HepG2 (cell line): ENCODE measurements around the gene AUP1.

Experiments
- CEBPG ChIP-seq: IDR thresholded peaks from 2 replicates; pipeline ENCODE4 v1.6.1; 2016
- EP300 ChIP-seq, 3 experiments: sonication (generic) in 1 of 3; formaldehyde crosslinking in 1 of 3; IDR thresholded peaks; 2 replicates each; pipeline versions ENCODE4 v1.5.1 to v1.6.1; 2011 to 2020; ENCODE audit warnings: low read depth in 2 of 3, low read length in 2 of 3, borderline replicate concordance in 1 of 3, improper control_type of control experiment in 1 of 3, mild to moderate bottlenecking in 1 of 3, missing genetic modification reagents in 1 of 3, moderate library complexity in 1 of 3
- GTF2F1 ChIP-seq: fragments of 150-350 bp; IDR thresholded peaks from 2 replicates; pipeline ENCODE4 v1.6.1; 2014; ENCODE audit warnings: low read length
- HDAC2 ChIP-seq: sonication (generic); formaldehyde crosslinking; IDR thresholded peaks from 2 replicates; pipeline ENCODE4 v1.4.0; 2020; ENCODE audit warnings: missing genetic modification reagents
- POLR2A ChIP-seq, 2 experiments: IDR thresholded peaks; 2 replicates each; pipeline ENCODE4 v1.6.1; 2011; ENCODE audit warnings: low read depth in 2 of 2, low read length in 2 of 2, mild to moderate bottlenecking in 1 of 2, moderate library complexity in 1 of 2; ENCODE audit not compliant: insufficient read depth in 1 of 2
- YY1 ChIP-seq: IDR thresholded peaks from 2 replicates; pipeline ENCODE4 v1.6.1; 2011; ENCODE audit warnings: low read length, low read depth, moderate library complexity, mild to moderate bottlenecking; ENCODE audit not compliant: insufficient read depth, insufficient replicate concordance
- ZBTB37 ChIP-seq: sonication (generic); formaldehyde crosslinking; IDR thresholded peaks from 2 replicates; pipeline ENCODE4 v1.4.0; 2020; ENCODE audit warnings: mild to moderate bottlenecking, missing genetic modification reagents
- ZBTB8A ChIP-seq: sonication (generic); formaldehyde crosslinking; IDR thresholded peaks from 2 replicates; pipeline ENCODE4 v1.4.0; 2020; ENCODE audit warnings: mild to moderate bottlenecking, low read depth, missing genetic modification reagents, borderline replicate concordance
- ZNF431 ChIP-seq: sonication (generic); formaldehyde crosslinking; IDR thresholded peaks from 2 replicates; pipeline ENCODE4 v1.9.0; 2022; ENCODE audit warnings: missing genetic modification reagents, low read depth, mild to moderate bottlenecking, borderline replicate concordance
- TF ChIP-seq, protein P1 (sequence below): sonication (generic); formaldehyde crosslinking; IDR thresholded peaks from 2 replicates; pipeline ENCODE4 v1.4.0; 2020; ENCODE audit warnings: missing genetic modification reagents
- TF ChIP-seq, protein P2 (sequence below): IDR thresholded peaks from 2 replicates; pipeline ENCODE4 v1.6.1; 2012; ENCODE audit warnings: low read length, improper control_type of control experiment
- TF ChIP-seq, protein P3 (sequence below): sonication (generic); formaldehyde crosslinking; IDR thresholded peaks from 2 replicates; pipeline ENCODE4 v1.4.0; 2020; ENCODE audit warnings: missing genetic modification reagents

GRCh38 chr2:74566754-74567085 lies 37.2 kb upstream of the AUP1 start:
- TF ChIP-seq HDAC2 (CRISPR knock-in tag) (no peak), CEBPG (CRISPR knock-in tag) (no peak), ZBTB8A (CRISPR knock-in tag) (no peak), YY1 (no peak), ZNF431 (CRISPR knock-in tag) (no peak), GTF2F1 (no peak), ZBTB37 (no peak), POLR2A (IDR thresholded peaks at IDR 0.05; ENCODE audit: insufficient read depth in 1 of 2, low read depth in 2 of 2, low read length in 2 of 2) (no peak), EP300 (IDR thresholded peaks at IDR 0.05; ENCODE audit: low read depth in 2 of 2, low read length in 2 of 2) (no peak), EP300 (CRISPR knock-in tag; IDR thresholded peaks at IDR 0.05; ENCODE audit: borderline replicate concordance) (no peak)
- TF ChIP-seq, protein P1, sequence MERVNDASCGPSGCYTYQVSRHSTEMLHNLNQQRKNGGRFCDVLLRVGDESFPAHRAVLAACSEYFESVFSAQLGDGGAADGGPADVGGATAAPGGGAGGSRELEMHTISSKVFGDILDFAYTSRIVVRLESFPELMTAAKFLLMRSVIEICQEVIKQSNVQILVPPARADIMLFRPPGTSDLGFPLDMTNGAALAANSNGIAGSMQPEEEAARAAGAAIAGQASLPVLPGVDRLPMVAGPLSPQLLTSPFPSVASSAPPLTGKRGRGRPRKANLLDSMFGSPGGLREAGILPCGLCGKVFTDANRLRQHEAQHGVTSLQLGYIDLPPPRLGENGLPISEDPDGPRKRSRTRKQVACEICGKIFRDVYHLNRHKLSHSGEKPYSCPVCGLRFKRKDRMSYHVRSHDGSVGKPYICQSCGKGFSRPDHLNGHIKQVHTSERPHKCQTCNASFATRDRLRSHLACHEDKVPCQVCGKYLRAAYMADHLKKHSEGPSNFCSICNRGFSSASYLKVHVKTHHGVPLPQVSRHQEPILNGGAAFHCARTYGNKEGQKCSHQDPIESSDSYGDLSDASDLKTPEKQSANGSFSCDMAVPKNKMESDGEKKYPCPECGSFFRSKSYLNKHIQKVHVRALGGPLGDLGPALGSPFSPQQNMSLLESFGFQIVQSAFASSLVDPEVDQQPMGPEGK (CRISPR knock-in tag), result no peak
- TF ChIP-seq, protein P2, sequence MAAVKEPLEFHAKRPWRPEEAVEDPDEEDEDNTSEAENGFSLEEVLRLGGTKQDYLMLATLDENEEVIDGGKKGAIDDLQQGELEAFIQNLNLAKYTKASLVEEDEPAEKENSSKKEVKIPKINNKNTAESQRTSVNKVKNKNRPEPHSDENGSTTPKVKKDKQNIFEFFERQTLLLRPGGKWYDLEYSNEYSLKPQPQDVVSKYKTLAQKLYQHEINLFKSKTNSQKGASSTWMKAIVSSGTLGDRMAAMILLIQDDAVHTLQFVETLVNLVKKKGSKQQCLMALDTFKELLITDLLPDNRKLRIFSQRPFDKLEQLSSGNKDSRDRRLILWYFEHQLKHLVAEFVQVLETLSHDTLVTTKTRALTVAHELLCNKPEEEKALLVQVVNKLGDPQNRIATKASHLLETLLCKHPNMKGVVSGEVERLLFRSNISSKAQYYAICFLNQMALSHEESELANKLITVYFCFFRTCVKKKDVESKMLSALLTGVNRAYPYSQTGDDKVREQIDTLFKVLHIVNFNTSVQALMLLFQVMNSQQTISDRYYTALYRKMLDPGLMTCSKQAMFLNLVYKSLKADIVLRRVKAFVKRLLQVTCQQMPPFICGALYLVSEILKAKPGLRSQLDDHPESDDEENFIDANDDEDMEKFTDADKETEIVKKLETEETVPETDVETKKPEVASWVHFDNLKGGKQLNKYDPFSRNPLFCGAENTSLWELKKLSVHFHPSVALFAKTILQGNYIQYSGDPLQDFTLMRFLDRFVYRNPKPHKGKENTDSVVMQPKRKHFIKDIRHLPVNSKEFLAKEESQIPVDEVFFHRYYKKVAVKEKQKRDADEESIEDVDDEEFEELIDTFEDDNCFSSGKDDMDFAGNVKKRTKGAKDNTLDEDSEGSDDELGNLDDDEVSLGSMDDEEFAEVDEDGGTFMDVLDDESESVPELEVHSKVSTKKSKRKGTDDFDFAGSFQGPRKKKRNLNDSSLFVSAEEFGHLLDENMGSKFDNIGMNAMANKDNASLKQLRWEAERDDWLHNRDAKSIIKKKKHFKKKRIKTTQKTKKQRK, result no peak
- TF ChIP-seq, protein P3, sequence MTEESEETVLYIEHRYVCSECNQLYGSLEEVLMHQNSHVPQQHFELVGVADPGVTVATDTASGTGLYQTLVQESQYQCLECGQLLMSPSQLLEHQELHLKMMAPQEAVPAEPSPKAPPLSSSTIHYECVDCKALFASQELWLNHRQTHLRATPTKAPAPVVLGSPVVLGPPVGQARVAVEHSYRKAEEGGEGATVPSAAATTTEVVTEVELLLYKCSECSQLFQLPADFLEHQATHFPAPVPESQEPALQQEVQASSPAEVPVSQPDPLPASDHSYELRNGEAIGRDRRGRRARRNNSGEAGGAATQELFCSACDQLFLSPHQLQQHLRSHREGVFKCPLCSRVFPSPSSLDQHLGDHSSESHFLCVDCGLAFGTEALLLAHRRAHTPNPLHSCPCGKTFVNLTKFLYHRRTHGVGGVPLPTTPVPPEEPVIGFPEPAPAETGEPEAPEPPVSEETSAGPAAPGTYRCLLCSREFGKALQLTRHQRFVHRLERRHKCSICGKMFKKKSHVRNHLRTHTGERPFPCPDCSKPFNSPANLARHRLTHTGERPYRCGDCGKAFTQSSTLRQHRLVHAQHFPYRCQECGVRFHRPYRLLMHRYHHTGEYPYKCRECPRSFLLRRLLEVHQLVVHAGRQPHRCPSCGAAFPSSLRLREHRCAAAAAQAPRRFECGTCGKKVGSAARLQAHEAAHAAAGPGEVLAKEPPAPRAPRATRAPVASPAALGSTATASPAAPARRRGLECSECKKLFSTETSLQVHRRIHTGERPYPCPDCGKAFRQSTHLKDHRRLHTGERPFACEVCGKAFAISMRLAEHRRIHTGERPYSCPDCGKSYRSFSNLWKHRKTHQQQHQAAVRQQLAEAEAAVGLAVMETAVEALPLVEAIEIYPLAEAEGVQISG, result no peak
